ENCODE data around the gene HS1BP3.

The HS1BP3 gene

GRCh38 chr2:20584399-20585358 lies 66.2 kb downstream of the HS1BP3 start:
- no peak for DNase-seq (ENCODE audit: low read depth)

- DNase-seq (ENCODE audit: low read depth): no peak
These were observed 66.9 kb downstream of the HS1BP3 start for GRCh38 chr2:20584045-20584398.

DNA sequence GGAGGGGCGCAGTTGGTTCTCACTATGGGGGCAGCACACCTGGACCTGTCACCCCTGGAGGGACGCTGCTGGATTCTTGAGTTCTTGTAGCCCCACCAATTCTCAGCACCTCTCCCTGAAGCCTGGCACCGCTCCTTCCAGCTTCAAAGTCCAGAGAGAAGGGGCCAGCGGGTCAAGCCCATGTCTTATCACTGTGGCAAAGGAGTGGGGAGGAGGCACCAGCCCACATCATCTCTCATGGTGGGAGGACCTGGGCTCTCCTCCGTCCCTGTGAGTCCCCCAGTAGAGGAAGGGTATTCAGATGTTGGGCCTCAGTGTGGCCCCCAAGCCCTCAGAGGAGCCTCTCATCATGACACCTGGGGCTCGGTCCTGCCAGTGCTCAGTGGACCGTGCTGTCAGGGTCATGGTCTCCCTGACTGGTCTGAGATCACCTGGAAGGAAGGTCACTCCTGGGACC lies 67.4 kb downstream of the HS1BP3 start:
- DNase-seq (ENCODE audit: low read depth): no peak

DNA sequence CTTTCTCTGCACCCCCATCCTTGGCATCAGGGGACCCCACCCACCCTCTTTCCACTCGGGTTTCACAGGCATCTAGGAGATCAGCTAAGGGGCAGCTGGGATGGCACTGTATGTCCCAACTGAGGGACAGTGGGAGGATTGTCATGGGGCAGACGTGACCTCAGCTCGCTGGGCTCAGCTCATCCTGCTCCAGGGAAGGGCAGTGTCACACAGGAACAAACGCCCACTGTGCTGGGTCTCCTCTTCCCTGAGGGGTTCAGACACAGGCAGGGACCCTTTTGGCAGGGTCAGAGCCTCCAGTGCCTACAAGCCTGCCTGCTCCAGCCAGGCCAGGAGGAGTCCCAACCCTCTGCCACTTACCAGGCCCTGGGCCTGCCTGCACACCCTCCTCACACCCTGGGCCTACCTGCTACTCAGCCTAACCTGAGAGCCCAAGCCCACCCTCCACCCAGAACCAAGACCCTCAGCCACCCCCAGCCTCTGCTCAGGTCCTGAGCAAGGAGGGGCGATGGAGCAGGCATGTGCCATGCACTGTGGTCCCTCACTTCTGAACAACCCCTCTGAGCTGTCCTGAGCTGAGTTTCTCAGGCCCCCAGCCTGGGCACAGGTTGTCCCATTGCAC lies 68.2 kb downstream of the HS1BP3 start:
- no peak for DNase-seq (ENCODE audit: low read depth)

- DNase-seq (ENCODE audit: low read depth): no peak
These were observed 70.0 kb downstream of the HS1BP3 start for GRCh38 chr2:20580690-20581437.

- no peak for DNase-seq (ENCODE audit: low read depth)
These were observed 71.0 kb downstream of the HS1BP3 start for GRCh38 chr2:20579866-20580265.

- DNase-seq (ENCODE audit: low read depth): no peak
These were observed 71.7 kb downstream of the HS1BP3 start for GRCh38 chr2:20578895-20579825.

DNA sequence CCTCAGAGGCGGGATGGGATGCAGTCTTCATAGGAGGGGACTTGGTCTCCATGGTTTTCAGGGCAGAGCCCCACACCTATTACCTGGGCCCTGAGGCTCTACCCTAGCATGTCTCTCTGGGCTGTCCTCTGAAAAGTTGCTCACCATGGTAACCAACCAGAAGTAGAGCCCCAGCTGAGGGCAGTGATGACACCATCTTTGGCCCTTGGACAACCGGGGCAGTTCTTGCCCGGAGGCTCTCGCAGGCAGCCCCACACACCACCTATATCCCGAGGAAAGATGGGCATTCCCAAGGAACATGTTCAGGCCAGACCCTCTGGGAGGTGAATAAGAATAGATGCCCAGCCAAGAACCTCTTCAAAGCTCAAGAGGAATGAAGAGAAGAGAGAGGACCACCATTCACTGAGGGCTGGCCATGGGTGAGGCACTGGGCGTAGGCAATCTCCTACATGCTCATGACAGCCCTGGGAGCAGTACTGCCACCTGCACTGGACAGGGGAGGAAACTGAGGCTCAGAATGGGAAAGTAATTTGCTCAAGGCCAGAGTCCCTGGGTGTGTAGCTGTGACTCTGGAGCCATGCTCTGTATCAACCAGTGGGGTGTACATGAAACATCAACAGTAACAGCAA lies 72.5 kb downstream of the HS1BP3 start:
- no peak for DNase-seq (ENCODE audit: low read depth)

- no peak for DNase-seq (ENCODE audit: low read depth)
These were observed 73.2 kb downstream of the HS1BP3 start for GRCh38 chr2:20577495-20578235.

GRCh38 chr2:20576598-20577115 lies 74.2 kb downstream of the HS1BP3 start:
- DNase-seq (ENCODE audit: low read depth): no peak

GRCh38 chr2:20575935-20576597 lies 74.8 kb downstream of the HS1BP3 start:
- no peak for DNase-seq (ENCODE audit: low read depth)

GRCh38 chr2:20575414-20575813 lies 75.5 kb downstream of the HS1BP3 start:
- no peak for DNase-seq (ENCODE audit: low read depth)

DNA sequence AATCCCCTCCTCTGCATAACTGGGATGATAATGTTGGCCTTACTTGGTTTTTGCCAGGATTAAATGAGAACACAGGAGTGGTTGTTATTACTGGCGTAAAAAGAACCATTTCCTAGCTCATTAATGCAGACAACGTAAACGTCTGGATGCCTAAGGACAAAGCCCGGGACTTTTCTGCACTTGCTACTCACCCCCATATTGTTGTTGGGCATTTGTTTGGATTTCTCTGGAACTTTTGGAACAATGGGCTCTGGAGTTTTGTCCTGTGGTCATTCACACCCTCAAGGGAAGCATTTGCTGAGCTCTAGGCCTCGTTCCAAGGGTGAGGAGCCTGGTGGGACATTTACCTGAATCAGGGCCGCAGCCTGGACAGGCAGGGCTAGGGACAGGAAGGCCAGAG lies 76.0 kb downstream of the HS1BP3 start:
- DNase-seq (ENCODE audit: low read depth): no peak

DNA sequence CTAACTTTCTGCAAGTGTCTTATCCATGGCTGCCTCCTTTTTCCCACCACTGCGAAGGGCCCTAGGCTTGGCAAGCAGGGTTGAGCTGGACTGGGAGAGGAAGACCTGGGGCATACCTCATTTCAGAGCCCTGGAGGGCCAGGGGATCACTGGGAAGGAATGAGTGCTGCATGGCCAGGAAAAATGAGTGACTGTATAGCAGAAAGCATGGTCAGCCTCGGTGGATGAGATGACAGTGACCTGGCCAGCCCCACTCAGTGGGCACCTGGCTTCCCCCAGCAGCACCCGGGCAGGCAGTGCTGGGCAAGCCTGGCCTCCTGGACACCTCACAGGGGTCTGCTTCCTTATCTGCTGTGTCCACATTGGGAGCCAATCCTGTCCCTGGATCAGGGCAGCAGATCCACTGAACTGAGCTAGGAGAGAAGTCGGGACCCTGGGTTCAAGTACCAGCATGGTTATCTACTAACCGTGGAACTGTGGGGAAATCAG lies 76.4 kb downstream of the HS1BP3 start:
- DNase-seq (ENCODE audit: low read depth): no peak

GRCh38 chr2:20573620-20574422 lies 77.1 kb downstream of the HS1BP3 start:
- no peak for DNase-seq (ENCODE audit: low read depth)

- DNase-seq (ENCODE audit: low read depth): no peak
These were observed 78.7 kb downstream of the HS1BP3 start for GRCh38 chr2:20572221-20572620.

DNA sequence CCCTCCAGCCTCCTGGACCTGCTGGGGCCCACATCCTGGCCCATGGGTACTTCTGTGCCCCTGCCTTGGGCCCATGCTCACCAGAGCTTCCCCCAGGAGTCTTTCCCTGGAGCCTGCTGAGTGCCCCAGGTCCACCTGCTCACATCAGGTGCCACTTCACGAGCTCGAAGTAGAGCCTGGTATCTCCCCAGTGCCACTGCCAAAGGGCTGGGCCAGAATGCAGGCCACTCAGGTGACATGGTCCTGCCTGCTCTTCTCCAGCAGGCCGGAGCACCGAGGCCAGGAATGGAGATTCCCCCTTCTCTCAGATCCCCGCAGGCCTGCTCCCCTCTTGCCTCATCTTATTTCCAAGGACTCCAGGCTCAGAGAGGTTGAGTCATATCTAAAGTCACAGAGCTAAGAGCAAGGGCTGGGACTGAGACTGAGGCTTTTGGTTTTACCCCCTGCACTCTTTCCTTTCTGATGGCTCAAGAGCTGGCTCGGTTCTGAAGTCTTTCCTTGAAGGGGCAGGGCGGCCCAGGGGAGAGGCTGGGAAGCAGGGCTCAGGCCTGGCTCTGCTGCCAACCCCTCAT lies 79.2 kb downstream of the HS1BP3 start:
- no peak for DNase-seq (ENCODE audit: low read depth)

GRCh38 chr2:20571231-20571630 lies 79.7 kb downstream of the HS1BP3 start:
- DNase-seq (ENCODE audit: low read depth): no peak
